ELR (cell line): ENCODE results near the gene KIAA1549.
"Not testable (repeated sequence)": the region's sequence is repeated elsewhere in the genome, so short reads cannot be mapped to it uniquely, and the experiment has no call there.

Experiments
- DNase-seq: peaks from one replicate; pipeline ENCODE4 v3.0.0-alpha.2; 2015; ENCODE audit warnings: low read depth

KIAA1549 gene

GRCh38 chr7:138849701-138850100, 131.5 kb downstream of the KIAA1549 start:
- no peak for DNase-seq

DNA sequence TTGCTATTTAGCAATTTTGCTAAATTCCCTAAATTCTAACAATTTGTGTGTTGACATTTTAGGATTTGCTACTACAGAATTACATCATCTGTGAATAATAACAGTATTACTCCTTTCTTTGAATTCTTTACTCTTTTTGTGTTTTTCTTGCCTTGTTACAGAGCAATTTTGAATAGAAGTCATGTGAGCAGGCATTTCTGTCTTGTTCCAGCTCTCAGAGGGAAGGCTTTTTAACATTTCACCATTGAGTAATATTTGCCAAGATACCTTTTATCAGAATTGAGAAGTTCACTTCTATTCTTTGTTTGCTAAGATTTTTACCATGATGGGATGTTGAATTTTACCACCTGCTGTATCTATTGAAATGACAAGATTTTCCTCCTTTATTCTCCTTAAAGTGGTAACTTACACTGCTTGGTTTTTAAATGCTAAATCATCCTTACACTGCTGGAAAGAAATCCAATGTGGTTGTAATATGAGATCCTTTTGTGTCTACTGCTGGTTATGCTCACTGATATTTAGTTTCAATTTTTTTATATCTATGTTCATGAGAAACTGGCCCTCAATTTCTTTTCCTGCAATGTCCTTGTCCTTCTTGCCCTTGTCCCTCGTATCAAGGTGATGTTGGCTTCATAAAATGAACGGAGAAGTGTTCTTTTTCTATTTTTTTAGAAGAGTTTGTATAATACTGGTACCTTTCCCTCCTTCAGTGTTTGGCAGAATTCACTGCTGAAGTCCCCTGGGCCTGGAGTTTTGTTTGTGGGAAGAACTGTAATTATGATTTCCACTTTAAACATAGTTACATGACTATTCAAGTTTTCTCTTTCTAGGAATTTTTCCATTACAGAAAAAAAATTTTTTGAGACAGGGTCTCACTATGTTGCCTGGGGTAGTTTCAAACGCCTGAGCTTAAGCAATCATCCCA, 132.9 kb downstream of the KIAA1549 start:
- no peak for DNase-seq

DNA sequence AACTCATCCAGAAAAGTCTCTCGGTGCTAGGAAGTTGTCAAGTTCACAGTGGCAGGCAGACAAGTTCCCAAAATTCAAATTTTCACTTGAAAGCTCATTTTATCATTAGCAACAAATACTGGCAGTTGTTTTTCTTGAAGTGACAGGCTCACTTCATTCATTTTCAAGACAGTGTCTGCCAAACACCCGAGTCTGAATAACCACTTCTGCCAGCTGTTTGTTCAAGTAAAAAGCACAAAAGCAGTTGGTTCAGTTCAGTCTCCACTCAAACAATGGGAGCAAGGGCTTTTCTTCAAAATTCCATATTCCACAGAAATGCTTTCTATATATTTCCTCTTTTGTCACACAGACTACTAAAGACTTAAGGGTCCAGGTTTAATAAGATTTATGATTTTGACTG, 135.5 kb downstream of the KIAA1549 start:
- no peak for DNase-seq

DNA sequence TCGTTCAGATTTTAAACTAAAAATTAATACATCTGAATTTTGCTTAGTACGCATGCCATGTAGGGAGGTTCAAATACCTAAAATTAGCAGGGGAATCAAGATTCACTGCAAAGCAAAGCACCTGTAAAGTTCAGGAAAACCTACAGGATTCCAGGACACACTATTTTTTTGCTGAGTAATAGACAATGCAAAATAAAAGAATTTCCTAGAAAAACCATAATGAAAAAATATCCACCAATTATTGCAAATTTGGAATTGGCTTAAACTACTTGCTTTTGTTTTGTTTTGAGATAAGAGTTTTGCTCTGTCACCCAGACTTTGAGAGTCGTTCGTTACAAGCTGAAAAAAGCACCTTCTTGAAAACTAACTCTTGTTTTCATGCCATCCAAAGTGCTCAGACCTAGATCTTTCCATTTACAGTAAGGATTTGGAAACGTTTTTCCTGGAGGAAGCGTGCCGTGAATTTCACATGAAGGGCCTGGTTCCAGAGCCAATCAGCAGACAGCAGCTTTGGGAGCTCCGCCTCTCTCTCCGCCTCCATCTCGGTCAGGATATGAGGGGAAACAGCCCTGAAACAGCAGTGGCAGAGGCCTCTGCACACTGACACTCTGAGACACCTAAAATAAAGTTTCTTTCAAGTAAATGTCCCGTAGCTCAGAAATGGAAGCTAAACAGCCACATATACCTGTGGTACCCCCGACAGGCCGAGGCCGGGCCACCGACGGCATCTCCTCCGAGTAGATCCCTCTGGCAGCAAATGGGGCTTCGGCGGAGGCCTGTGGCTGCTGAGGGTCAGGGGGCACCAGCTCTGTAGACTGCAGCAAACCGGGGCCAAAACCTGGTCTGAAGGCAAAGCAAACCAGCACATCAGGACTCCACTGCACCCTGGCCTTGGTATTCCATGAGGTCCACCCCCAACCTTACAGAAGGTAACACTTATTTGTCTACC, 137.3 kb downstream of the KIAA1549 start:
- DNase-seq: no peak

DNA sequence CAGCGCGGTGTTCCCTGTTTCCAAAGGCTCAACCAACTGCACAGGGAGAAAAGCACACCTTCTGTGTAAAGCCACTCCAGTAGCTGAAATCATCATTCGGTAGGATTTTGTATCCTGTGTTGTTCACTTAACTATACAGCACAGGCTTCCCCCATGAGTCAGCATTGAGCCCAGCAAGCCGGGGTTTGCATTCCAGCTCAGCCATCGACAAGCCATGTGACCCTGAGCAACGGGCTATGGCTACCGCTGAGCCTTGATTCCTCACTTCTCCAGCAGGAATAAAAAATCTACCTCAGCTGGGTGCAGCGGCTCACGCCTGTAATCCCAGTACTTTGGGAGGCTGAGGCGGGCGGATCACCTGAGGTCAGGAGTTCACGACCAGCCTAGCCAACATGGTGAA, 139.1 kb downstream of the KIAA1549 start:
- DNase-seq: peak; percentile 89

DNA sequence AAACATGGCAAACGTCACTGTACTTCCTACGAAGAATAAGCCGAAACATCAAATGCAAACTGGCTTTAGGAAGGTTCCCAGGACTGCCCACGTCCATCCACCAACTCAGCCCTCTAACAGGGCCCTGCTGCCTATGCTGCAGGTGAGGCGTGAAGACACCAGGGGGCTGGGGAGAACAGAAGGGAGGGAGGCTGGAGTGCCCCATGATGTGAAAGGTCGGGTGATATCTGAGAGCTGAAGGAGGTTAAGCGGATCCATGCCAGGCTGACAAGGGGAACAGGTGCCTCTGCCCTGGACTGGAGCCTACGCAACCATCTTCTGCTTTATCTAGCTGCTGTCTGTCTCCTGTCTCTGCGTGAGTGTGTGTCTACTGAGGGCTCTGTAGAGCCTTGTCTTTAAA, 143.0 kb downstream of the KIAA1549 start:
- no peak for DNase-seq

GRCh38 chr7:138837627-138838026, 143.6 kb downstream of the KIAA1549 start:
- no peak for DNase-seq

GRCh38 chr7:138835087-138835486, 146.1 kb downstream of the KIAA1549 start:
- no peak for DNase-seq

GRCh38 chr7:138834583-138834982, 146.6 kb downstream of the KIAA1549 start:
- no peak for DNase-seq

DNA sequence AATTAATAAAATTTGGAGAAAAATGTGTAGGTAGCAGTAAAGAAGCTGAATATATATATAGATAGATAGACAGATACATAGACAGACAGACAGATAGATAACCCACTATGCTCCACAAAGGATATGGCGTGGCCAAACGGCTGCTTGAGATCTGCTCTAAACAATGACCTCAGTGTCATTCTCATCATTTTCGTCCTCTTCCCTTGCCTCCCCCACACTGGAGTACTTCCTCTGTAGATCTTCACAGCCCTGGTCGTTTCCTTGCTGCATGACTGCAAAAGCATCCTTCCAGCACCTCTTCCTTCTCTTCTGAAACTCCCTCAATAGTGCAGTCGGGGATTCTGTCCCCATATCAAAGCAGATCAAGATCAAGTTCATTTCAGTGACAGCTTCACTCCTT, 147.6 kb downstream of the KIAA1549 start:
- no peak for DNase-seq

DNA sequence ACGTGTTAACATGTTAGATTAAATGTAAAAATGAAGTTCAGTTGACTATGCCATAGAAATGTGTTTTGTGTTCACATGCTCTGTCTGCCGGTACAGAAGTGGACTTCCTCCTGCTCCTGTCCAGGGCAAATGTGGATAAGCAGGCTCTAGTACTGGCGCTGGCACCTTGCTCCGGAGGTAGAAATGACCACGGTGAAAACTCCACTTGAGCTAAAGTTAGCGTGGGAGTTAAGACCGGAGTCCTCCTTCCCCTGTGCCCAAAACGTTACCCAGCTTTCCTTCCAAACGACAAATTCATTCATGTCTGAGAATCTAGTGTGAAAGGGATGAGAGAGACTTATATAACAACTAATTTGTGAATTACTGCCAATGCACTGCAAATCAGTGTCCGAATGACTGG, 148.2 kb downstream of the KIAA1549 start:
- DNase-seq: no peak

DNA sequence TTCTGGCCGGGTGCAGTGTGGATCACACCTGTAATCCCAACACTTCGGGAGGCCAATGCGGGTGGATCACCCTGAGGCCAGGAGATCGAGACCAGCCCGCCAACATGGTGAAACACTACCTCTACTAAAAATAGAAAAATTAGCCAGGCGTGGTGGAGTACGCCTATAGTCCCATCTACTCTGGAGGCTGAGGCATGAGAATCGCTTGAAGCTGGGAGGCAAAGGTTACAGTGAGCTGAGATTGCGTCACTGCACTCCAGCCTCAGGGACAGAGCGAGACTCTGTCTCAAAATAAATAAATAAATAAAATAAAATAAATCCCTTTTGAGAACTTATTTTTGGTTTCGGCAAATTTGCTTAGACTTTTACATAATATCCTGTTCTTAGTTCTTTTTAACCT, 151.9 kb downstream of the KIAA1549 start:
- no peak for DNase-seq

GRCh38 chr7:138828302-138828701, 152.9 kb downstream of the KIAA1549 start:
- no peak for DNase-seq

DNA sequence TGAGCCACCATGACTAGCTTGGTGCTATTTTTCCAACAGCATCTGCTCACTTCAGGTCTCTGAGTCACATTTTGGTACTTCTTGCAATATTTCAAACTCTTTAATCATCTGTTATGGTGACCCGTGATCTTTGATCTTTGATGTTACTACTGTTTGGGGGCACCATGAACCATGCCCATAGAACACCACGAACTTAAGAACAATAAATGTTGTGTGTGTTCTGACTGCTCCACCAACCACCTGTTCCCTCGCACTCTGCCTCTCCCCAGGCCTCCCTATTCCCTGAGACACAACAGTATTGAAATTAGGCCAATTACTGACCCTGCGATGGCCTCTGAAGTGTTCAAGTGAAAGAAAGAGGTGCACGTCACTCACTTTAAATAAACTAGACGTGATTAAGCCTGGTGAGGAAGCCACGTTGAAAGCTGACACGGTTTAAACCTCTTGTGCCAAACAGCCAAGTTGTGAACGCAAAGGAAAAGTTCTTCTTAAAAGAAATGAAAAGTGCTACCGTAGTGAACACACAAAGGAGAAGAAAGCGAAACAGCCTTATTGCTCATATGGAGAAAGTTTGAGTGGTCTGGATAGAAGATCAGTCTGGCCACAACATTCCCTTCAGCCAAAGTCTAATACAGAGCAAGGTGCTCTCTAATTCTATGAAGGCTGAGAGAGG, 156.0 kb downstream of the KIAA1549 start:
- DNase-seq: no peak

GRCh38 chr7:138822867-138823535, 158.2 kb downstream of the KIAA1549 start:
- no peak for DNase-seq

DNA sequence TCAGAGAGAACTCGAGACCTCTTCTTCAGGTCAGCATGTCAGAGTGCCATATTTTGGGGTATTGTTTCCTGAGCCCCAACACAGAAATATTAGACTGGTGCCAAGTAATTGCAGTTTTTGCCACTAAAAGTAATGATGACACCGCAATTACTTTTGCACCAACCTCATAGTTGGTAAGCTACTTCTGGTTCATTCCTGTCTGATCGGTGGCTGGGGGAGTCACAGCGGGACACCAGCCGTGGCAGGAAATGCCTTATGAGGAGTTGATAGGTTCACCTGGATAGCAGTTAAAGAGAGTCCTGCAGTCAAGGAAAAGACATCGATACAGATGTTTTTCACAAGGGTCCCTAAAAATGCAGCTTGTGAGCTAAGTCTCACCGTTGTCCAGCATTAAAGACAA, 159.3 kb downstream of the KIAA1549 start:
- DNase-seq: no peak

GRCh38 chr7:138819625-138820024, 161.6 kb downstream of the KIAA1549 start:
- DNase-seq: no peak

DNA sequence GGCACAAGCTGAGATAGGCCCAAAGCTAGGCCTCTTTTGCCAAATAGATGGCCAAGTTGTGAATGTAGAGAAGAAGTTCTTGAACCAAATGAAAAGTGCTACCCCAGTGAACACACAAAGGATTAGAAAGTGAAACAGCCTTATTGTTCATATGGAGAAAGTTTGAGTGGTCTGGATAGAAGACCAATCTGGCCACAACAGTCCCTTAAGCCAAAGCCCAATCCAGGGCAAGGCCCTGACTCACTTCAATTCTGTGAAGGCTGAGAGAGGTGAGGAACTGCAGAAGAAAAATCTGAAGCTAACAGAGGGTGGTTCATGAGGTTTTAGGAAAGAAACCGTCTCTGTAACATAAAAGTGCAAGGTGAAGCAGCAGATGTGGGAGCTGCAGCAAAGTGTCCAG, 164.5 kb downstream of the KIAA1549 start:
- DNase-seq: no peak

GRCh38 chr7:138814816-138815332, 166.3 kb downstream of the KIAA1549 start:
- peak; percentile 4 for DNase-seq

- no peak for DNase-seq
Observed at GRCh38 chr7:138813945-138814344, 167.2 kb downstream of the KIAA1549 start.

DNA sequence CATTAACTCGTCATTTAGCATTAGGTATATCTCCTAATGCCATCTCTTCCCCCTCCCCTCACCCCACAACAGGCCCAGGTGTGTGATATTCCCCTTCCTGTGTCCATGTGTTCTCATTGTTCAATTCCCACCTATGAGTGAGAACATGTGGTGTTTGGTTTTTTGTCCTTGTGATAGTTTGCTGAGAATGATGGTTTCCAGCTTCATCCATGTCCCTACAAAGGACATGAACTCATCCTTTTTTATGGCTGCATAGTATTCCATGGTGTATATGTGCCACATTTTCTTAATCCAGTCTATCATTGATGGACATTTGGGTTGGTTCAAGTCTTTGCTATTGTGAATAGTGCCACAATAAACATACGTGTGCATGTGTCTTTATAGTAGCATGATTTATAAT, 169.9 kb downstream of the KIAA1549 start:
- DNase-seq: not testable (repeated sequence)
